ENCODE data around the gene NOTCH1.

DNA sequence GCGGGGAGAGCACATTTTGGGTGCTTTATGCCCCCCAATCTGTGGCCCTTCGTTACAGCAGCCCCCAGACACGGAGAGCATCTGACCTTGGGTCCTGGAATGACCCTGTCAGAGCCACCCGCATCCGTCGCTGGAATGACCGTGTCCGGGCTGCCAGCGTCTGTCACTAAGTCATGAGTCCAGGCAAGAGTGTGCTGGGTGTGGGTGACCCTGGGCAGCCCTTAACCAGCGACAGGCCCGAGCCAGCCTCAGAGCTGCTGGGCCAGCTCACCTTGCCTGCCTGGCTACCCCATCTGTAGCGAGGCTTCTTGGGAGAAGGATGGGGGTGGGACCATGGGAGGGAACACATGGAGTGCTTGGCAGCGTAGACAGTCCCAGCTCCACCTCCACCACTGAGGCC, 46.8 kb upstream of the NOTCH1 start:
- no peak for TF ChIP-seq POLR2A (IDR thresholded peaks at IDR 0.05; ENCODE audit: low read depth)
- TF ChIP-seq POLR2AphosphoS5 (IDR thresholded peaks at IDR 0.05), result no peak
- TF ChIP-seq, protein P1, sequence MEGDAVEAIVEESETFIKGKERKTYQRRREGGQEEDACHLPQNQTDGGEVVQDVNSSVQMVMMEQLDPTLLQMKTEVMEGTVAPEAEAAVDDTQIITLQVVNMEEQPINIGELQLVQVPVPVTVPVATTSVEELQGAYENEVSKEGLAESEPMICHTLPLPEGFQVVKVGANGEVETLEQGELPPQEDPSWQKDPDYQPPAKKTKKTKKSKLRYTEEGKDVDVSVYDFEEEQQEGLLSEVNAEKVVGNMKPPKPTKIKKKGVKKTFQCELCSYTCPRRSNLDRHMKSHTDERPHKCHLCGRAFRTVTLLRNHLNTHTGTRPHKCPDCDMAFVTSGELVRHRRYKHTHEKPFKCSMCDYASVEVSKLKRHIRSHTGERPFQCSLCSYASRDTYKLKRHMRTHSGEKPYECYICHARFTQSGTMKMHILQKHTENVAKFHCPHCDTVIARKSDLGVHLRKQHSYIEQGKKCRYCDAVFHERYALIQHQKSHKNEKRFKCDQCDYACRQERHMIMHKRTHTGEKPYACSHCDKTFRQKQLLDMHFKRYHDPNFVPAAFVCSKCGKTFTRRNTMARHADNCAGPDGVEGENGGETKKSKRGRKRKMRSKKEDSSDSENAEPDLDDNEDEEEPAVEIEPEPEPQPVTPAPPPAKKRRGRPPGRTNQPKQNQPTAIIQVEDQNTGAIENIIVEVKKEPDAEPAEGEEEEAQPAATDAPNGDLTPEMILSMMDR (IDR thresholded peaks at IDR 0.05), result no peak
- no peak for TF ChIP-seq EP300 (IDR thresholded peaks at IDR 0.05)
